ENCODE data around the gene CDC42EP4.

CDC42EP4 gene

GRCh38 chr17:73357981-73358380 lies 46.2 kb upstream of the CDC42EP4 start:
- H3K36me3 ChIP-seq (ENCODE audit: control insufficient read depth, insufficient read depth, low read length): no peaks in the 10 kb centered on the region
- H3K4me3 ChIP-seq (replicated peaks; ENCODE audit: low read depth, low read length): no peak overlapping the region
- H3K27me3 ChIP-seq (replicated peaks; ENCODE audit: control insufficient read depth, insufficient read depth, low read length): no peaks in the 10 kb centered on the region
- no peak for DNase-seq (ENCODE audit: extremely low read depth, insufficient read length)
- no peak for TF ChIP-seq CTCF (IDR thresholded peaks at IDR 0.05; ENCODE audit: insufficient read depth, low read length, poor library complexity, severe bottlenecking)

DNA sequence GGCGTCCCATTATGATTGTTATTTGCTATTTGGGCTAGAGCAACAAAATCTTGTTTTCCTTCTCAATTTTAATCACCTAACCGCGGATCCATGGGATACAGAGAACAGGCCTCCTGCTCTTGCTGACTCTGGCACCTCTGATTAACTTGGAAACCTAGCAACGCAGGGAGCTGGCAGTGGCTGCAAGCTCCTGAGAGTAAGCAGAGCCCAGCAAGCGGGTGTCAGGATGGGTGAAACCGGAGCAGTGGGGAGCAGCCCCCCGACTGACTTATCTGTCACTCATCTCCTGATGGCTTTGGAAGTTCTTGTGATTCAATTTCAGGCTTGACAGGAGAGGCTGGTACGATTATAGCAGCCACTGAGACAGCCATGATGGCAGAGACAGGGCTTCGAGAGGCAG lies 45.5 kb upstream of the CDC42EP4 start:
- Histone ChIP-seq H3K27me3 (replicated peaks; ENCODE audit: control insufficient read depth, insufficient read depth, low read length) (no peaks in the 10 kb centered on the region), H3K4me3 (replicated peaks; ENCODE audit: low read depth, low read length) (no peak overlapping the region), H3K36me3 (ENCODE audit: control insufficient read depth, insufficient read depth, low read length) (no peaks in the 10 kb centered on the region)
- TF ChIP-seq CTCF (IDR thresholded peaks at IDR 0.05; ENCODE audit: insufficient read depth, low read length, poor library complexity, severe bottlenecking): no peak
- DNase-seq (ENCODE audit: extremely low read depth, insufficient read length): no peak

DNA sequence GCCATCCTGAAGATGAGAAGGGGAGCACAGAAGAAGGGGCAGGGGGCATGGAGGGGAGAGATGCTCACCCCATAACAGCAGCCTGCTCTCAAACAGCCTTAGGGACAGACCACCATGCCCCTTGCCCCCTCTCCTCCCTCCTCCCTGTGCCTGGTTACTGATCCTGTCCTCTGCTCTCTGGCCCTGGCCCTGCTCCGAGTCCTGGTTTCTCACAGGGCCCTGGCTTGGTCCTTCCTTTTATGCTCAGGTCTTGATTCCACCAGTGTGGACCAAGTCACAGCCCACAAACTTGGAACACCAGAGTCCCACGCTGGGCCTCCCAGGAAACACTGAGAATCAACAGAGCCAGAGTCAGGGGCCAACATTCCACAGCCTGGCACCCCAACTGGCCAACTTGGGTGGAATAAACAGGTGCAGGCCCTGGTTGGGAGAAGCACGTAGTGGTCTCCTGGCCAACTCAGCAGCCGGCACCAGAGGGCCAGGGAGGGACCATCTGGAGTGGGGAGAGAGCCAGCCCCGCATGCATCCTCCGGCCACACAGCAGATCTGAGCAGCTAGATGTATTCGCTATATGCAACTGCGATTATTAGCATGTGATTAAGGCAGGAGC lies 44.9 kb upstream of the CDC42EP4 start:
- Histone ChIP-seq H3K27me3 (replicated peaks; ENCODE audit: control insufficient read depth, insufficient read depth, low read length) (no peaks in the 10 kb centered on the region), H3K36me3 (ENCODE audit: control insufficient read depth, insufficient read depth, low read length) (no peaks in the 10 kb centered on the region), H3K4me3 (replicated peaks; ENCODE audit: low read depth, low read length) (no peak overlapping the region)
- no peak for DNase-seq (ENCODE audit: extremely low read depth, insufficient read length)
- TF ChIP-seq CTCF (IDR thresholded peaks at IDR 0.05; ENCODE audit: insufficient read depth, low read length, poor library complexity, severe bottlenecking): no peak

GRCh38 chr17:73354423-73355284 lies 42.9 kb upstream of the CDC42EP4 start:
- Histone ChIP-seq H3K27me3 (replicated peaks; ENCODE audit: control insufficient read depth, insufficient read depth, low read length) (no peaks in the 10 kb centered on the region), H3K36me3 (ENCODE audit: control insufficient read depth, insufficient read depth, low read length) (no peaks in the 10 kb centered on the region), H3K4me3 (replicated peaks; ENCODE audit: low read depth, low read length) (no peak overlapping the region)
- TF ChIP-seq CTCF (IDR thresholded peaks at IDR 0.05; ENCODE audit: insufficient read depth, low read length, poor library complexity, severe bottlenecking): no peak
- no peak for DNase-seq (ENCODE audit: extremely low read depth, insufficient read length)

- no peak for TF ChIP-seq CTCF (IDR thresholded peaks at IDR 0.05; ENCODE audit: insufficient read depth, low read length, poor library complexity, severe bottlenecking)
- H3K27me3 ChIP-seq (replicated peaks; ENCODE audit: control insufficient read depth, insufficient read depth, low read length): no peaks in the 10 kb centered on the region
- H3K36me3 ChIP-seq (ENCODE audit: control insufficient read depth, insufficient read depth, low read length): no peaks in the 10 kb centered on the region
- no peak for DNase-seq (ENCODE audit: extremely low read depth, insufficient read length)
- no peak overlapping the region for H3K4me3 ChIP-seq (replicated peaks; ENCODE audit: low read depth, low read length)
Measured at GRCh38 chr17:73352261-73352660, 40.5 kb upstream of the CDC42EP4 start.

Data from GM06990 (cell line).